Heart left ventricle (tissue), 13 donors: Measurements from ENCODE around the gene ZNF17.

Experiments
- POLR2A ChIP-seq, 2 donors: fragments of 450-650 bp; IDR thresholded peaks; one replicate each; pipeline ENCODE4 v1.6.1; 2017; ENCODE audit warnings: antibody characterized with exemption in 2 of 2, mild to moderate bottlenecking in 2 of 2, moderate library complexity in 2 of 2
- TF ChIP-seq, protein P1 (sequence below), 12 donors: fragments of 200-600 bp; sonication (generic) in 4 of 12; IDR thresholded peaks; one replicate each; pipeline versions ENCODE4 v1.5.0 to v1.8.0; 2018 to 2022; ENCODE audit warnings: antibody characterized with exemption in 12 of 12, mild to moderate bottlenecking in 5 of 12
- donor health status: ischemic (EF 13 %, LVEDD 7.1; RV severe dilation, severe dysfunction).
- donor health status: DM: no; HTN: yes; CAD: no.
- donor health status: DM: no; HTN: no; CAD: no.
- donor health status: ischemic (EF 25% LVEDD 6.9; RV normal size, moderate dysfunction).
- donor health status: ischemic (EF 25% LVEDD 5.7; RV mildly dilated, moderate dysfunction).
- donor health status: ischemic (EF 35%, LVEDD 5.7; RV mildly dilated, moderate dysfunction).
- donor health status: nonischemic (EF 11% LVEDD 7.7; RV severe dilation, severe dysfunction).
- donor health status: DM: yes; HTN: yes; CAD: no.
- donor health status: PGD.
- donor health status: ischemic (EF 29% LVEDD 5.4; RV normal size, mild dysfunction).
- donor health status: nonischemic (EF 23%, LVEDD 6.1; RV moderate dilation, normal function).

DNA sequence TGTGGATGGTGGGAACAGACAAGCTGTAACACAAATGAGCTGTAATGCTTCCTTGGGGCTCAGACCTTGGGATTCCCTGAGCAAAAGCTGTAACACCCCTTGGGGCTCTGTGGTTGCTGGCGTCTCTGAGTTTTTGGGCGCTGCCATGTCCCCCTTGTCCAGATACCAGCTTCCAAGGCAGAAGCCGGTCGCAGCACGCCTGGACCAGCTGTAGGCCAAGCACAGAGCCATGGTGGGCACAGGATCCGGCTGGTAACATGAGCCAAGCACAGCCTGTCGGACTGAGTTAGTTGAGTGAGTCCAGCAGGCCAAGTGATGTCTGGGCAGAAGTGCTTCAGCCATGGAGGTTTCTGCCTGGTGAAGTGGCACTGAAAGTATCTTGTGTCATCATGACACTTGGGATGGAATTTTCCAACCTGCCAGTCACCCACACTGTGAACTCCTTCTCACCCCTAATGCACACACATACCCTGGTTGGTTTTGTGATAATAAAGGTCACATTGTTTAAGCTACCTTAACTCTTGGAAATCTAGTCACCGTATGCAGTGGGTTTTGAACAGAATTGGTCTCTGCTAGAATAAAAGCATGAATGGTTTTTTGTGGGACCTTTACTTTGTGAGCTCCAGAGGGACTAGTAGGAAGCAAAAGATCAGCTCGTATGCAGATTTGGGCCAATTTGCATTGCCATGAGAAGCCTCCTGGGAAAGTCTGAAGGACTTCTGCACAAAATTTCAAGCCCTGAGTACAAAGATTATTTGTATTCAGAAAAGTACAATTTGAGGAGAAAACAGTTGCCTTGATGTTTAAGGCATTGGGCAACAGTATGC, 7.0 kb upstream of the ZNF17 start:
- no peak for TF ChIP-seq POLR2A (IDR thresholded peaks at IDR 0.05)
- TF ChIP-seq, protein P1, sequence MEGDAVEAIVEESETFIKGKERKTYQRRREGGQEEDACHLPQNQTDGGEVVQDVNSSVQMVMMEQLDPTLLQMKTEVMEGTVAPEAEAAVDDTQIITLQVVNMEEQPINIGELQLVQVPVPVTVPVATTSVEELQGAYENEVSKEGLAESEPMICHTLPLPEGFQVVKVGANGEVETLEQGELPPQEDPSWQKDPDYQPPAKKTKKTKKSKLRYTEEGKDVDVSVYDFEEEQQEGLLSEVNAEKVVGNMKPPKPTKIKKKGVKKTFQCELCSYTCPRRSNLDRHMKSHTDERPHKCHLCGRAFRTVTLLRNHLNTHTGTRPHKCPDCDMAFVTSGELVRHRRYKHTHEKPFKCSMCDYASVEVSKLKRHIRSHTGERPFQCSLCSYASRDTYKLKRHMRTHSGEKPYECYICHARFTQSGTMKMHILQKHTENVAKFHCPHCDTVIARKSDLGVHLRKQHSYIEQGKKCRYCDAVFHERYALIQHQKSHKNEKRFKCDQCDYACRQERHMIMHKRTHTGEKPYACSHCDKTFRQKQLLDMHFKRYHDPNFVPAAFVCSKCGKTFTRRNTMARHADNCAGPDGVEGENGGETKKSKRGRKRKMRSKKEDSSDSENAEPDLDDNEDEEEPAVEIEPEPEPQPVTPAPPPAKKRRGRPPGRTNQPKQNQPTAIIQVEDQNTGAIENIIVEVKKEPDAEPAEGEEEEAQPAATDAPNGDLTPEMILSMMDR (IDR thresholded peaks at IDR 0.05) = no peak
